Right ventricle myocardium inferior (tissue), 1 donor: ENCODE data around the gene CLEC16A. TPM values are rescaled to one million over a fixed set of nuclear protein-coding genes. Genes with fewer than 3 reads are reported as not detected.

ENCODE experiments used
- ATAC-seq: fragments of 200-7000 bp; cut with Tn5 transposase; one replicate; pipeline ENCODE4 v1.9.1; 2020; ENCODE audit warnings: mild to moderate bottlenecking, moderate library complexity
- DNase-seq: peaks from one replicate; pipeline ENCODE4 v3.0.0; 2021; ENCODE audit errors: missing footprints
- intact Hi-C: fragments of 100-400 bp; cut with DNase I; formaldehyde crosslinking; loops from one replicate; pipeline ENCODE4 v1.11.0; 2022
- total RNA-seq: library from RNA; stranded (reverse); fragmentation: NEBNext Ultra II Directional; extraction: Animal tissue kit (Norgen Biotek cat#: 25700); gene quantifications from one replicate; pipeline ENCODE4 v1.2.1, GENCODE V29; 2021
- donor health status: DM: no; HTN: yes; CAD: no; lungs with severe emphysema.

The CLEC16A gene
- total RNA-seq, 1 donor from 2014 or later: 23.0 TPM

- DNase-seq (no peak), ATAC-seq (no peak)
- intact Hi-C loops: no loop called here
Measured at GRCh38 chr16:11080327-11080967, 136.1 kb downstream of the CLEC16A start.

GRCh38 chr16:11080999-11081630 lies 136.8 kb downstream of the CLEC16A start:
- ATAC-seq (no peak), DNase-seq (no peak)
- intact Hi-C loops: no loop called here

GRCh38 chr16:11082108-11082859 lies 137.9 kb downstream of the CLEC16A start:
- intact Hi-C loops: no loop called here
- ATAC-seq (no peak), DNase-seq (no peak)

GRCh38 chr16:11082860-11083388 lies 138.6 kb downstream of the CLEC16A start:
- no peak for ATAC-seq
- intact Hi-C loops: no loop called here

GRCh38 chr16:11084484-11084875 lies 140.1 kb downstream of the CLEC16A start:
- no peak for DNase-seq
- intact Hi-C loops: no loop called here
- ATAC-seq: no peak

More at GRCh38 chr16:11082860-11083388, 138.6 kb downstream of the CLEC16A start:
- no peak for DNase-seq

GRCh38 chr16:11084876-11085485 lies 140.6 kb downstream of the CLEC16A start:
- DNase-seq (no peak), ATAC-seq (no peak)
- intact Hi-C loops: no loop called here

- no peak for DNase-seq
- no peak for ATAC-seq
- intact Hi-C loops: no loop called here
Measured at GRCh38 chr16:11085916-11086315, 141.6 kb downstream of the CLEC16A start.

GRCh38 chr16:11087691-11088073 lies 143.3 kb downstream of the CLEC16A start:
- no peak for ATAC-seq
- no peak for DNase-seq
- intact Hi-C loops: no loop called here

- intact Hi-C loops: no loop called here
- ATAC-seq (no peak), DNase-seq (no peak)
Measured at GRCh38 chr16:11088074-11088730, 143.8 kb downstream of the CLEC16A start.

GRCh38 chr16:11088831-11089230 lies 144.5 kb downstream of the CLEC16A start:
- no peak for ATAC-seq

GRCh38 chr16:11089504-11090124 lies 145.2 kb downstream of the CLEC16A start:
- intact Hi-C loops: no loop called here

More at GRCh38 chr16:11088831-11089230, 144.5 kb downstream of the CLEC16A start:
- intact Hi-C loops: no loop called here
- no peak for DNase-seq

GRCh38 chr16:11090232-11090631 lies 145.9 kb downstream of the CLEC16A start:
- no peak for ATAC-seq
- DNase-seq: no peak
- intact Hi-C loops: no loop called here

More at GRCh38 chr16:11089504-11090124, 145.2 kb downstream of the CLEC16A start:
- ATAC-seq: no peak
- no peak for DNase-seq

- ATAC-seq (no peak), DNase-seq (no peak)
- intact Hi-C loops: no loop called here
Measured at GRCh38 chr16:11091021-11091785, 146.8 kb downstream of the CLEC16A start.

GRCh38 chr16:11092788-11093571 lies 148.6 kb downstream of the CLEC16A start:
- ATAC-seq (no peak), DNase-seq (no peak)
- intact Hi-C loops: no loop called here

- intact Hi-C loops: no loop called here
- ATAC-seq (no peak), DNase-seq (no peak)
Measured at GRCh38 chr16:11093572-11094074, 149.3 kb downstream of the CLEC16A start.

GRCh38 chr16:11094075-11094856 lies 149.9 kb downstream of the CLEC16A start:
- DNase-seq: no peak
- no peak for ATAC-seq
- intact Hi-C loops: no loop called here
